Effector CD4-positive, alpha-beta T cell (primary cell): ENCODE data around the gene CRYBA1.

Experiments
- DNase-seq: peaks from one replicate; pipeline ENCODE4 v3.0.0-alpha.2; 2020

CRYBA1 gene

DNA sequence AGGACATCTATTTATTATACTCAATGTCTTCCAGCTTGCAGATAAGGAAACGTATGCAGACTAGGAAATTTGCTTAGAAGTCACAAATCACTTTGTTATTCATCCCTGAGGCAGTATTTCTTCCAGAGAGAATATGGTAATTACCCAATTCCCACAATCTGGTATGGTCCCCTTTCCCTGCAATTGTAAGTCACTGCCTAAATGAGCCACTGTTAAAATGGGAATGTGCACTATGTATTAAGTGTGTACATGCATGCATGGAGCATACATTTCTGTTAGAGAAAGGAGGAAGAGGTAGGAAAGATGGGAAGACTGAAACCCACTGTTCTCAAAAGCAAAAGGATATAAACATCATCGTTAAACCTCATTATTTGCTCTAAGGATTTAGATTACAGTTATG is 37.3 kb downstream of the CRYBA1 start:
- no peak for DNase-seq

DNA sequence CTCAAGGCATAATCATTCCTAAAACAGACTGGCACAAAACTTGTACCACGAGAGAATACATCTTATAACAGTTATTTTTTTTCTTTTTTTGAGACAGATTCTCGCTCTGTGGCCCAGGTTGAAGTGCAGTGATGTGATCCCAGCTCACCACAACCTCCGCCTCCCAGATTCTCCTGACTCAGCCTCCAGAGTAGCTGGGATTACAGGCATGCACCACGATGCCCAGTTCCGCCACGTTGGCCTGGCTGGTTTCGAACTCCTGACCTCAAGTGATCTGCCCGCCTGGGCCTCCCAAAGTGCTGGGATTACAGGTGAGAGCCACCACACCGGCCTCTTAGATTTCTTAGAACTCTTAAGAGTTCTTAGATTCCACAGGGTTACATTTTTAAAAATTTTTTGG is 43.2 kb downstream of the CRYBA1 start:
- no peak for DNase-seq

DNA sequence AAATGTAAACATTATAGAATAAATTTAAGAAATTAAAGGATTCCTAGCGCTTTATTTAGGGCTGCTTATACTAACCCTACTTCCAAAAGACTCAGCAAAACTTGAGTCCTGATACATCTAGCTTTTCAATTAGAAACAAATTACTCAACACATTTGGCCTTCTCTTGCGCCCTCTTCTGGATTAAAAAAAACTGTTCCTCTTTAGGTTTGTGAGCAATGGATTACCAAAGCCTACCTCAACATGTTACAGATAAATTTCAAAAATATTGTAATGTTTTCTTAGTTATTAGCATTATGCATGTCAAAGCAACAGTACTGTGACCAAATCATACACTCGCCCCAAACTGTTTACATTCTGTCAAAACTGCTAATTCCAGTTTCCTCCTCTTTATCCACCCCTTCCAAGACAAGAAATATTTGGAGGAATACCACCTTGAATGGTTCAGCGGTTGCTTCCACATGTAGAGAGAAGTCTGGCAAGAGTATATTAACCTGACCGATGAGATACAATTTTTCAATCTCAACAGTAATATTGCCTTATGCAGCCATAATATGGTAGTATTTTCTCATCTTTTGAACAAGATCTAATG is 44.6 kb downstream of the CRYBA1 start:
- DNase-seq, result peak; percentile 23

DNA sequence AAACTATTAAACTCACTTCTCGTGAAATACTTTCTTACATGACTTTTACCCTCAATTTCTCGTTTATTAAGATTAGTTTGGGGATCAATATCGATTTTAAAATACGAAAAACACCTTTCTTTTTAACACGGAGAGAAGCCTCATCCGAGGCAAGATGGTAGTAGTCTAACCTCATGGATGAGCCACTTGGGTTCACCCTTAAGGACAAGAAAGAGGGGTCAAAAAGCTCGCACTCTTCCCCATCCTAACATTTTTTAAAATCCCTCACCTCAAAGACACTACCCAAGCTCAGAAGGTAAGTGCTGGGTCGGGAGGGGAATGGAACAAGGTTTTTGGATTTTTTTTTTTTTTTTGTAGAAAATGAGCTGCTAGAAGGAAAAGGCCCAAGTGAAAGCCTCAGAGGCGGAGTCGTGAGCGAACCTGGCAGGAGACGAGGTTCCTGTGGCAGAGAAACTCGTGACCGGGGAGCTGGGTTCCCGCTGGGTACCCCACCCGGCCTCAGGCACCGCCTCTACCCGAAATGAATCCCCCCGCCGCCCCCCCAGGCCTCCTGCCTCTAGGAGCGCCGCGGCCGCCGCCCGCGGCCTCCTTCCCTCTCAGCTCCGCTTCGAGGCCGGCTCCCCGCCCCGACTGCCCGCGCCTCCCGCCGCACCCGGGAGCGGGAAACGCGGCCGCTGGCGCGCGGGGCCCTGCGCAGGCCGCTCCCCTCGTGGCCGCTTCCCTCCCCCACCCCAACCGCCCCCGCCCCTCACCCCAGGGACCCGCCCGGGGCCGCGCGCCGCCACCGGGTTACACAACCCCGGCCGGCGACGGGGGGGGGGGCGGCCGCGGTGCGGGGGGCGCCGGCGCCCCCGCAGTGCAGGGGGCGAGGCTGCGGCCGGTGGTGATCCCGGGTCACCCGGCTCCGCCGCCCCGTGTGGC is 45.7 kb downstream of the CRYBA1 start:
- DNase-seq, result peak; percentile 28

DNA sequence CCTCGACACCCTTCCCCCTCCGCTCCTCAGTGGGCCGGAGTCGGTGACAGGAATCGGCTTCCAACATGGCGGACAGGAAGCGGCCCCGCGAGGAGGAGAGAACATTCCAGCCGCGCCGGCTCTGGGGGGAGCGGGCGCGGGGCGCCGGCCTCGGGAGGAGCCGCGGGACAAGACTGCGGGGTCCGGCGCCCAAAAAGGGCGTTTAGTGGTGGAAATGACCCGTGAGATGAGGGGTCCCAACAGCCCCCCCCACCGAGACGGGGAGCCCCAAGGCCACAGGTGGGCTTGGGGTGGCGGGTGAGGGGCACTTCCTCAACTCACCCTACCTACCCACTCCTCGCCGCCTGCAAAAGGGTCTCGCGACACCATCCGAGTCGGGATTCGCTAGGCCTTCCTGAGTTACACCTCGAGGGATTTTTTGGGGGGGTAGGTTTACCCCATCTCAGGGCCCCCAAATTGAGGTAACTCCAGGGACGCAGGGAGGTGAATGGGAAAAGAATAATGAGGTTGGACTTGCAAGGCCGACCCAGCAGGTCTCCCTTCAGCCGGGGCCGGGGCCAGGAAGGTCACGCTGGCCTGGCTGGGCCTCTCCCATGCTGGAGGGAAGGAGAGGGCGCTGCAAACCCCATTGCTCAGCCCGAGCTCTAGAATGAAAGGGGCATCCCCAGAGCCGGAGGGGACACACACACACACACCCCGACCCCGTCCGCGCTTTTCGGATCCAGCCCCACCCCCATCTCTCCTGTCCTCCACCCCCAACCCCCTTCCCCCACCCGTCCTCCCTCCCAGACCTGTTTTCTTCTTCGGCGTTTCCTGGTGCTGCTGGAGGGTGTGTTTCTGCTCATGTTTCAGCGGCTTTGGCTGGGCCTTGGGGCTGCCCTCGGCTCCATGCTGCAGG is 46.6 kb downstream of the CRYBA1 start:
- DNase-seq, result peak; percentile 47

DNA sequence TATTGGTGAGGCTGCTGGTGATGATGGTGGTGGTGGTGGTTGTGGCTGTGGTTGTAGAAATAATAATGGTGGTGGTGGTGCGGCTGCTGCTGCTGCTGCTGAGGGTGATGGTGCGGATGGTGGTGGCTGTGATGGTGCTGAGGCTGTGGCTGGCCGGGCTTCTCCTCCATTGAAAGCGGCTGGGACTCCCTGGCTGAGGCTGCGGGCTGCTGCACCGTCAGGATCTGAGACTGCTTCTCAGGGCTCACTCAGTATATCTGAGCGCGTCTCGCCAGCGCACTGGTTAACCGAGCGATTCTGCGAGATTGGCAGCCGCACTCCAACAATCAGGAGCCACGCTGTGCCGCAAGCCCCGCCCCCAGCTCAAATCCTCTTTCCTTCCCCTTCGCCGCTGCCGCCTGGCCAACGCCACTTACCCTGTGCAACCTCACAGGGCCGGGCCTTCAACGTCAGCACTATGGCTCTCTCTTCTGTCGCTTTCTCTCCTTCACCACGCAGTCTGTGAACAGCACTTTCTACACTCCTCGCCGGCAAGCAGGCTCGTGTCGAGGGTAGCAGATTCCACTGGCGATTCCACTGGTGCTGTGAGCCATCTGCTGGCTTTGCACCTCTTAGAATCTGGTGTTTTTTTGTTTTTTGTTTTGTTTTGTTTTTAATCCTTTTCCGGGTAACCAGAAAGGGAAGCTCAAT is 47.4 kb downstream of the CRYBA1 start, which contains the start of gene NUFIP2:
NUFIP2 (minus strand) TSS at position 259 of the 690 bp plus-strand sequence; CDS start at position 170, 89 bp downstream.
- DNase-seq, result peak; percentile 97

DNA sequence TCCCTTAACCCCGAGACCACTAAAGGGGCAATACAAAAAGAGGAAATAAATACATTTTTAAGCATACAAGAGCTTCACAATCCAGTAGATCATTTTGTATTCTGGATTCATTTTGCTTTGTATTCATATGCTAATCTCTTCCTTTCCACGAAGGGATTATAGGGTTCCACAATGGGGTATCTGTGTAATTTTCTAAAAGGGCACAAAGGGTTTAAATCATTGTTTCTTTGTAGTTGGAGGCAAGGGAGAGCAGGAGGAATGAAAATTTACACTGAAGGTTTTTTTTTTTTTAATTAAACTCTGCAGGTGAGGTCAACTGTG is 47.9 kb downstream of the CRYBA1 start:
- DNase-seq, result no peak

DNA sequence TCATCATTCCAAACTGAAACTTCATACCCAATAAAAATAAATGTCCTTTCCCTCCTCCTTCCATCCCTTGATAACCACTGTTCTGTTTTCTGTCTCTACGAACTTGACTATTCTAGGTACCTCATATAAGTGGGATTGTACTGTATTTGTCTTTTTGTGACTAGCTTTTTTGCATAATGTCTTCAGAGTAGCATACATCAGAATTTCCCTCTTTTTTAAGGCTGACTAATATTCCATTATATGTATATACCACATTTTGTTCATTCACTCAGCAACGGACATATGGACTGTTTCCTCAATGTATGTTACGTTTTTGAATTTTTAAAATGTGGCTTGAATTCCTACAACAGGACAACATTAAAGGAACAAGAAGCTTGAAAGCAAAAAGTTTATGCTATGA is 48.8 kb downstream of the CRYBA1 start:
- no peak for DNase-seq

DNA sequence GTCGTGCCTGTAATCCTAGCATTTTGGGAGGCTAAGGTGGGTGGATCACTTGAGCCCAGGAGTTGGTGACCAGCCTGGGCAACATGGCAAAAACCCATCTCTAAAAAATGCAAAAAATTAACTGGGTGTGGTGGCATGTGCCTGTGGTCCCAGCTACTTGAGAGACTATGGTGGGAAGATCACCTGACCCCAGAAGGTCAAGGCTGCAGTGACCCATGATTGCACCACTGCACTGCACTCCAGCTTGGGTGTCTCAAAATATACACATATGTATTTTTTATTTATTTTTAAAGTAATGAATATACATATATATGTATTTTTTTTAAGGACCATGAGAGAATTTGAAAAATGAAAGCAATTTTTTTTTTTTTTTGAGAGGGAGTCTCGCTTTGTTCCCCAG is 52.4 kb downstream of the CRYBA1 start:
- DNase-seq, result no peak

DNA sequence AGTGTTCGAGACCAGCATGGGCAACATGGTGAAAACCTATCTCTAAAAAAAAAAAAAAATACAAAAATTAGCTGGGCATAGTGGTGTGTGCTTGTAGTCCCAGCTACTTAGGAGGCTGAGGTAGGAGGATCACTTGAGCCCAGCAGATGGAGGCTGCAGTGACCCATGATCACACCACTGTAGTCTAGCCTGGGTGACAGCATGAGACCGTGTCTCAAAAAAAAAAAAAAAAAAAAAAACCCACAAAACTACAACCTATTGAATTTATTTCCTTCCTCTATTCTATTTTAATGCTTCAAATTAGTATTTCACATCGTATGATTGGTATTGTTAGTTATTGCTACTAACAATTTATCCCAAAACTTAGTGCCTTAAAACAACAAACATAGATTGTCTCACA is 56.7 kb downstream of the CRYBA1 start:
- DNase-seq, result no peak
